Measurements from ENCODE around the gene CALCB. TPM values are rescaled to one million over a fixed set of nuclear protein-coding genes. Genes with fewer than 3 reads are reported as not detected.

Gene CALCB
- total and polyA plus RNA-seq, 2 donors (not counting 3 experiments of a cell fraction or from before 2014, with no cell fraction given), result not detected

DNA sequence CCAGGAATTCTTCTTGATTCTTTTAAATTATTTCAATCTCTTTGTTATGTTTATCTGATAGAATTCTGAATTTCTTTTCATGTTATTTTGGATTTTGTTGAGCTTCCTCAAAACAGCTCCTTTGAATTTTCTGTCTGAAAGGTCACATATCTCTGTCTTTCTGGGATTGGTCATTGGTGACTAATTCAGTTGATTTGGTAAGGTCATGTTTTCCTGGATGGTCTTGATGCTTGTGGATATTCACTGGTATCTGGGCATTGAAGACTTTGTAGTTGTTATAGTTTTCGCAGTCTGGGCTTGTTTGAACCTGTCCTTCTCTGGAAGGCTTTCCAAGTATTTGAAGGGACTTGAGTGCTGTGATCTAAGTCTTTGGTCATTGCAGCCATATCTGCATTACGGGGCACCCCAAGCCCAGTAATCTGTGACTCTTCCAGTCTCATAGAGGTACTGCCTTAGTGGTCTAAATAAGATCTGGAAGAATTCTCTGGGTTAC, 22.4 kb downstream of the CALCB start:
- Histone ChIP-seq H3K4me1 (ENCODE audit: control insufficient read depth, extremely low read depth, insufficient read depth, low read length) (no peaks in the 10 kb centered on the region), H3K79me2 (ENCODE audit: control insufficient read depth, insufficient read depth, low read length) (no peaks in the 10 kb centered on the region), H3K9me3 (replicated peaks; ENCODE audit: control insufficient read depth, insufficient read depth, low read length) (no peaks in the 10 kb centered on the region), H3K36me3 (ENCODE audit: control insufficient read depth in 2 of 2, extremely low read depth in 1 of 2, insufficient read depth in 2 of 2, low read length in 2 of 2) (no peaks in the 10 kb centered on the region), H3K4me2 (ENCODE audit: insufficient read depth, low read length) (no peak overlapping the region), H4K20me1 (replicated peaks; ENCODE audit: control insufficient read depth, extremely low read depth, insufficient read depth, low read length) (no peaks in the 10 kb centered on the region), H3K27me3 (ENCODE audit: control insufficient read depth in 2 of 2, insufficient read depth in 2 of 2, low read length in 2 of 2) (peaks cover 4 to 5% of the 10 kb centered on the region in 2 experiments), H3K27ac (ENCODE audit: insufficient read depth, low read depth, low read length) (no peak overlapping the region), H3K9me1 (replicated peaks; ENCODE audit: control insufficient read depth, extremely low read depth, insufficient read depth, low read length) (no peaks in the 10 kb centered on the region), H2AFZ (ENCODE audit: low read depth, low read length) (no peak overlapping the region), H3K9ac (replicated peaks; ENCODE audit: extremely low read depth, insufficient read depth, low read length) (no peak overlapping the region), H3K4me3 (replicated peaks in 1 of 3; ENCODE audit: insufficient read depth in 1 of 3, low read depth in 1 of 3, low read length in 3 of 3) (no peak overlapping the region)
- dilution Hi-C loops (cut with MboI; ENCODE audit: extremely low pct_ligation_motif_present, low sequenced_read_pairs) (no loop called here), intact Hi-C loops (cut with micrococcal nuclease) (no loop called here)
- CTCF ChIA-PET, result no interaction called here
- TF ChIP-seq CTCF (IDR thresholded peaks at IDR 0.05; ENCODE audit: extremely low read depth in 1 of 2, insufficient read depth in 1 of 2, low read depth in 1 of 2, low read length in 2 of 2), result no peak
- no peak for TF ChIP-seq MYC (IDR thresholded peaks at IDR 0.05; ENCODE audit: low read depth, low read length)
- no peak for TF ChIP-seq POLR2A (IDR thresholded peaks at IDR 0.05; ENCODE audit: low read depth, low read length)
- TF ChIP-seq FOS (IDR thresholded peaks at IDR 0.05; ENCODE audit: borderline replicate concordance, insufficient read depth, low read length), result no peak
- no peak for TF ChIP-seq GATA2 (IDR thresholded peaks at IDR 0.05; ENCODE audit: insufficient read depth, insufficient read length, low read depth, low read length)
- TF ChIP-seq JUN (IDR thresholded peaks at IDR 0.05; ENCODE audit: borderline replicate concordance, insufficient read depth, insufficient read length, low read depth), result no peak
- TF ChIP-seq POLR2AphosphoS5 (IDR thresholded peaks at IDR 0.05; ENCODE audit: insufficient read depth, low read depth, low read length), result no peak
- no peak for TF ChIP-seq MAX (IDR thresholded peaks at IDR 0.05; ENCODE audit: insufficient read depth, insufficient read length)
- DNase-seq (ENCODE audit: low read depth, low spot score) (no peak), FAIRE-seq (no peak)
- BruUV-seq (replicated peaks), result no TSS peak
- POLR2A ChIA-PET, result no interaction called here

Measured in endothelial cell of umbilical vein (primary cell).